ENCODE results near the gene GRM7. TPM values are rescaled to one million over a fixed set of nuclear protein-coding genes. Genes with fewer than 3 reads are reported as not detected.

GRM7 gene
- total RNA-seq, 6 donors from 2014 or later = 0.46 to 8.6 TPM; not detected in 4

GRCh38 chr3:7209098-7209497 lies 348.2 kb downstream of the GRM7 start:
- H3K36me3 ChIP-seq = no peaks in the 10 kb centered on the region
- TF ChIP-seq POLR2A (IDR thresholded peaks at IDR 0.05) (no peak), CTCF (IDR thresholded peaks at IDR 0.05) (no peak), EP300 (IDR thresholded peaks at IDR 0.05) (no peak), POLR2AphosphoS5 (IDR thresholded peaks at IDR 0.05) (no peak)
- no peak for DNase-seq
- no peak for ATAC-seq (ENCODE audit: low FRiP score in 2 of 2)
- no peak overlapping the region for H3K4me3 ChIP-seq
- no peak overlapping the region for H3K27ac ChIP-seq
- no peaks in the 10 kb centered on the region for H3K4me1 ChIP-seq
- H3K27me3 ChIP-seq = no peaks in the 10 kb centered on the region
- no peaks in the 10 kb centered on the region for H3K9me3 ChIP-seq

GRCh38 chr3:7211740-7212139 lies 350.8 kb downstream of the GRM7 start:
- no peaks in the 10 kb centered on the region for H3K4me1 ChIP-seq
- TF ChIP-seq POLR2AphosphoS5 (IDR thresholded peaks at IDR 0.05) = no peak
- no peak for TF ChIP-seq POLR2A (IDR thresholded peaks at IDR 0.05)
- no peak for TF ChIP-seq EP300 (IDR thresholded peaks at IDR 0.05)
- no peak for TF ChIP-seq CTCF (IDR thresholded peaks at IDR 0.05)
- H3K9me3 ChIP-seq = no peaks in the 10 kb centered on the region
- 62 to 69% methylated on average over 5 of the region's 5 CpGs for WGBS, 2 donors
- DNase-seq (no peak), ATAC-seq (ENCODE audit: low FRiP score in 2 of 2) (no peak)
- H3K36me3 ChIP-seq = no peaks in the 10 kb centered on the region
- no peak overlapping the region for H3K4me3 ChIP-seq
- H3K27ac ChIP-seq = no peak overlapping the region
- no peaks in the 10 kb centered on the region for H3K27me3 ChIP-seq

- Histone ChIP-seq H3K27me3 (no peaks in the 10 kb centered on the region), H3K36me3 (no peaks in the 10 kb centered on the region), H3K4me3 (no peak overlapping the region), H3K9me3 (no peaks in the 10 kb centered on the region), H3K27ac (no peak overlapping the region), H3K4me1 (no peaks in the 10 kb centered on the region)
- 69 to 73% methylated on average over 3 of the region's 3 CpGs for WGBS, 2 donors
- no peak for TF ChIP-seq POLR2AphosphoS5 (IDR thresholded peaks at IDR 0.05)
- TF ChIP-seq CTCF (IDR thresholded peaks at IDR 0.05) = no peak
- TF ChIP-seq EP300 (IDR thresholded peaks at IDR 0.05) = no peak
- no peak for TF ChIP-seq POLR2A (IDR thresholded peaks at IDR 0.05)
- DNase-seq = no peak
- no peak for ATAC-seq (ENCODE audit: low FRiP score in 2 of 2)
Observed at GRCh38 chr3:7215706-7216105, 354.8 kb downstream of the GRM7 start.

GRCh38 chr3:7226393-7226792 lies 365.5 kb downstream of the GRM7 start:
- Histone ChIP-seq H3K36me3 (no peaks in the 10 kb centered on the region), H3K4me1 (no peaks in the 10 kb centered on the region), H3K9me3 (no peaks in the 10 kb centered on the region), H3K27me3 (no peaks in the 10 kb centered on the region), H3K4me3 (no peak overlapping the region), H3K27ac (no peak overlapping the region)
- DNase-seq (no peak), ATAC-seq (ENCODE audit: low FRiP score in 2 of 2) (no peak)
- TF ChIP-seq CTCF (IDR thresholded peaks at IDR 0.05) (no peak), EP300 (IDR thresholded peaks at IDR 0.05) (no peak), POLR2A (IDR thresholded peaks at IDR 0.05) (no peak), POLR2AphosphoS5 (IDR thresholded peaks at IDR 0.05) (no peak)
- WGBS, 2 donors = 95 to 98% methylated on average over 4 of the region's 4 CpGs

- H3K4me3 ChIP-seq = no peak overlapping the region
- no peaks in the 10 kb centered on the region for H3K4me1 ChIP-seq
- no peak for TF ChIP-seq POLR2AphosphoS5 (IDR thresholded peaks at IDR 0.05)
- TF ChIP-seq POLR2A (IDR thresholded peaks at IDR 0.05) = no peak
- TF ChIP-seq CTCF (IDR thresholded peaks at IDR 0.05) = no peak
- no peak for TF ChIP-seq EP300 (IDR thresholded peaks at IDR 0.05)
- no peaks in the 10 kb centered on the region for H3K36me3 ChIP-seq
- H3K9me3 ChIP-seq = no peaks in the 10 kb centered on the region
- DNase-seq = no peak
- ATAC-seq (ENCODE audit: low FRiP score in 2 of 2) = no peak
- no peaks in the 10 kb centered on the region for H3K27me3 ChIP-seq
- no peak overlapping the region for H3K27ac ChIP-seq
- 80 to 100% methylated on average over 1 of the region's 1 CpG for WGBS, 2 donors
Observed at GRCh38 chr3:7238565-7239295, 377.8 kb downstream of the GRM7 start.
